ENCODE results near the gene STAT3.

The STAT3 gene

DNA sequence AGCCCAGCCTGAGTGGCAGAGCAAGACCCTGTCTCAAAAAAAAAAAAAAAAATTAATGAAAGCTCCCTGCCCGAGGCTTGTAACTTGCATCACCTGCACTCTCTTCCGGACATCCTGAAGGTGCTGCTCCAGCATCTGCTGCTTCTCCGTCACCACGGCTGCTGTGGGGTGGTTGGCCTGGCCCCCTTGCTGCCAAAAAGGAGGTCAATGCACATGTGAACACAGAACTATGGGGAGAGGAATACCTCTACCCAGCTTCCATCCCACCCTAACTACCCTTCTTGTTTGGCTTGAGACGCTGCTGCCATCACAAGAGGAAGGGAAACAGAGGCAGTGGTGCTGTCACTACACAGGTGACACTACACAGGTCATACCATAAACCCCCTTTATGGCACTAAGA lies 49.0 kb downstream of the STAT3 start:
- no peak overlapping the region for H3K4me3 Mint-ChIP-seq
- TF ChIP-seq, protein P1, sequence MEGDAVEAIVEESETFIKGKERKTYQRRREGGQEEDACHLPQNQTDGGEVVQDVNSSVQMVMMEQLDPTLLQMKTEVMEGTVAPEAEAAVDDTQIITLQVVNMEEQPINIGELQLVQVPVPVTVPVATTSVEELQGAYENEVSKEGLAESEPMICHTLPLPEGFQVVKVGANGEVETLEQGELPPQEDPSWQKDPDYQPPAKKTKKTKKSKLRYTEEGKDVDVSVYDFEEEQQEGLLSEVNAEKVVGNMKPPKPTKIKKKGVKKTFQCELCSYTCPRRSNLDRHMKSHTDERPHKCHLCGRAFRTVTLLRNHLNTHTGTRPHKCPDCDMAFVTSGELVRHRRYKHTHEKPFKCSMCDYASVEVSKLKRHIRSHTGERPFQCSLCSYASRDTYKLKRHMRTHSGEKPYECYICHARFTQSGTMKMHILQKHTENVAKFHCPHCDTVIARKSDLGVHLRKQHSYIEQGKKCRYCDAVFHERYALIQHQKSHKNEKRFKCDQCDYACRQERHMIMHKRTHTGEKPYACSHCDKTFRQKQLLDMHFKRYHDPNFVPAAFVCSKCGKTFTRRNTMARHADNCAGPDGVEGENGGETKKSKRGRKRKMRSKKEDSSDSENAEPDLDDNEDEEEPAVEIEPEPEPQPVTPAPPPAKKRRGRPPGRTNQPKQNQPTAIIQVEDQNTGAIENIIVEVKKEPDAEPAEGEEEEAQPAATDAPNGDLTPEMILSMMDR (IDR thresholded peaks at IDR 0.05; ENCODE audit: unreplicated experiment in 3 of 3), result no peak
- H3K36me3 Mint-ChIP-seq (ENCODE audit: low read depth), result peaks cover 61% of the 10 kb centered on the region
- H3K9me3 Mint-ChIP-seq, result no peaks in the 10 kb centered on the region
- no peaks in the 10 kb centered on the region for H3K27me3 Mint-ChIP-seq (ENCODE audit: low read depth)
- H3K27ac Mint-ChIP-seq, result no peak overlapping the region
- H3K4me1 Mint-ChIP-seq, result no peaks in the 10 kb centered on the region

- H3K27me3 Mint-ChIP-seq (ENCODE audit: low read depth), result no peaks in the 10 kb centered on the region
- no peaks in the 10 kb centered on the region for H3K4me1 Mint-ChIP-seq
- H3K27ac Mint-ChIP-seq, result no peak overlapping the region
- no peaks in the 10 kb centered on the region for H3K9me3 Mint-ChIP-seq
- peaks cover 61% of the 10 kb centered on the region for H3K36me3 Mint-ChIP-seq (ENCODE audit: low read depth)
- TF ChIP-seq, protein P1 (IDR thresholded peaks at IDR 0.05; ENCODE audit: unreplicated experiment in 3 of 3), result no peak
- H3K4me3 Mint-ChIP-seq, result no peak overlapping the region
Observed at GRCh38 chr17:42338427-42338985, 49.7 kb downstream of the STAT3 start.

- Mint-ChIP-seq H3K36me3 (ENCODE audit: low read depth) (peaks cover 61% of the 10 kb centered on the region), H3K4me1 (no peaks in the 10 kb centered on the region), H3K9me3 (no peaks in the 10 kb centered on the region), H3K4me3 (no peak overlapping the region), H3K27ac (no peak overlapping the region), H3K27me3 (ENCODE audit: low read depth) (no peaks in the 10 kb centered on the region)
- TF ChIP-seq, protein P1 (IDR thresholded peaks at IDR 0.05; ENCODE audit: unreplicated experiment in 3 of 3), result no peak
Observed at GRCh38 chr17:42337442-42337841, 50.8 kb downstream of the STAT3 start.

DNA sequence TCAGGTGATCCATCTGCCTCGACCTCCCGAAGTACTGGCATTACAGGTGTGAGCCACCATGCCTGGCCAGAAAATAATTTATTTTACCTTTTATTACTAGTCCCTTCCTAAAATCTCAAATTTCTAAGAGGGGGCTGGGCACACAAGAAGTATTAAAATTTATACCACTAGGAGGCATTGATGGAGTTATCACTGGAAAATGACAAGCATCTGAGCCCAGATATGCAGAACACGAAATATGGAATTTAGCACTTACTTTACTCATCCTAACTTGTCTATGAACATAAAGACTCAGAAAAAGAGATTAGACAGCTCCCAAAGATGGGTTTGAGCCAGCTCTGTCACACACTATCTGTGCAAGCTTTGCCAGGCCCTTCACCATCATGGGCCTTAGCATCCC lies 53.6 kb downstream of the STAT3 start:
- Mint-ChIP-seq H3K36me3 (ENCODE audit: low read depth) (peaks cover 62% of the 10 kb centered on the region), H3K4me3 (no peak overlapping the region), H3K27me3 (ENCODE audit: low read depth) (no peaks in the 10 kb centered on the region), H3K4me1 (peaks cover 8% of the 10 kb centered on the region), H3K27ac (no peak overlapping the region), H3K9me3 (no peaks in the 10 kb centered on the region)
- TF ChIP-seq, protein P1 (IDR thresholded peaks at IDR 0.05; ENCODE audit: unreplicated experiment in 3 of 3), result no peak

GRCh38 chr17:42333053-42333452 lies 55.2 kb downstream of the STAT3 start:
- TF ChIP-seq, protein P1 (IDR thresholded peaks at IDR 0.05; ENCODE audit: unreplicated experiment in 3 of 3), result no peak
- Mint-ChIP-seq H3K27ac (no peak overlapping the region), H3K27me3 (ENCODE audit: low read depth) (no peaks in the 10 kb centered on the region), H3K9me3 (no peaks in the 10 kb centered on the region), H3K4me3 (no peak overlapping the region), H3K4me1 (peaks cover 21% of the 10 kb centered on the region), H3K36me3 (ENCODE audit: low read depth) (peaks cover 65% of the 10 kb centered on the region)

Measured in nephron (organoid).